ENCODE results near the gene EFCAB8.
"Not testable (repeated sequence)": the region's sequence is repeated elsewhere in the genome, so short reads cannot be mapped to it uniquely, and the experiment has no call there.

The EFCAB8 gene

DNA sequence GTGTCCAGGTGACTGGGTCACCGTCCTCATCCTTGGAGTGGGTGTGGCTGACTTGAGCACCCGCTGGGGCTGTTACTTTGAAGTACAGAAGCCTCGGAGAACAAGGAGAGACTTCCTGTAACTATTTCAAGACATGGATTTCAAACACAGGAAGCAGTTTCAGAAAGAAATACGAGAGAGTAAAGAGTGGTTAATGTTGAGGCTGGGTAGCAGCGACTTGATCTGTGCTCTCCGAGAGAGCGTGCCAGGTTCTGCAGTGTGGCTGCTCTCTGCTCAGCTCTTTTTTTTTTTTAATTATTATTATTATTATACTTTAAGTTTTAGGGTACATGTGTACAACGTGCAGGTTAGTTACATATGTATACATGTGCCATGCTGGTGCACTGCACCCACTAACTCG lies 17.5 kb upstream of the EFCAB8 start:
- no peak for DNase-seq (ENCODE audit: low spot score)

GRCh38 chr20:32841632-32842031 lies 17.1 kb upstream of the EFCAB8 start:
- DNase-seq (ENCODE audit: low spot score): no peak

GRCh38 chr20:32842688-32843524 lies 15.8 kb upstream of the EFCAB8 start:
- no peak for DNase-seq (ENCODE audit: low spot score)

- DNase-seq (ENCODE audit: low spot score): no peak
Observed at GRCh38 chr20:32845786-32846185, 12.9 kb upstream of the EFCAB8 start.

GRCh38 chr20:32846852-32847251 lies 11.9 kb upstream of the EFCAB8 start:
- no peak for DNase-seq (ENCODE audit: low spot score)

- DNase-seq (ENCODE audit: low spot score): no peak
Observed at GRCh38 chr20:32847964-32848363, 10.8 kb upstream of the EFCAB8 start.

GRCh38 chr20:32848846-32849245 lies 9.9 kb upstream of the EFCAB8 start:
- DNase-seq (ENCODE audit: low spot score): no peak

GRCh38 chr20:32849577-32849976 lies 9.1 kb upstream of the EFCAB8 start:
- DNase-seq (ENCODE audit: low spot score): no peak

GRCh38 chr20:32855387-32855786 lies 3.3 kb upstream of the EFCAB8 start:
- no peak for DNase-seq (ENCODE audit: low spot score)

DNA sequence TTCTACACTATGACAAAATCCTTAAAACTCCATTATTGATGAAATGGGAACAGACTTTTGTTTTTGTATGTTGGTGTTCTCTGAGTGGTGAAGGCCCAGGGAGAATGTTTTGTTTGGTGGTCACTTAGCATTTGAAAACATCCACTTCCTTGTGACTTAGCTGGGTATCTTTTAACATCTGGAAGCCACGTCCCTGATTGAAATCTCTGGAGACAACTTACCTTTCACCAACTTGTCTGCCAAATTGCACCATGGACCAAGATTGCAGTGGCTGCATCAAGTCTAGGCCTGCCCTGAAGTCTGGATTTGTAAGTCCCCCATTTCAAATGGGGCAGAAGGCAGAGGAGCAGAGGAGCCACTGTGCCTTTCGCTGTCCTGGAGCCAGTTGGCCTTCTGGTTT lies 534 bp upstream of the EFCAB8 start:
- DNase-seq (ENCODE audit: low spot score): no peak

- DNase-seq (ENCODE audit: low spot score): no peak
Observed at GRCh38 chr20:32861446-32861845, 2.7 kb downstream of the EFCAB8 start.

- no peak for DNase-seq (ENCODE audit: low spot score)
Observed at GRCh38 chr20:32869562-32869961, 10.8 kb downstream of the EFCAB8 start.

GRCh38 chr20:32870526-32870925 lies 11.8 kb downstream of the EFCAB8 start:
- DNase-seq (ENCODE audit: low spot score): not testable (repeated sequence)

DNA sequence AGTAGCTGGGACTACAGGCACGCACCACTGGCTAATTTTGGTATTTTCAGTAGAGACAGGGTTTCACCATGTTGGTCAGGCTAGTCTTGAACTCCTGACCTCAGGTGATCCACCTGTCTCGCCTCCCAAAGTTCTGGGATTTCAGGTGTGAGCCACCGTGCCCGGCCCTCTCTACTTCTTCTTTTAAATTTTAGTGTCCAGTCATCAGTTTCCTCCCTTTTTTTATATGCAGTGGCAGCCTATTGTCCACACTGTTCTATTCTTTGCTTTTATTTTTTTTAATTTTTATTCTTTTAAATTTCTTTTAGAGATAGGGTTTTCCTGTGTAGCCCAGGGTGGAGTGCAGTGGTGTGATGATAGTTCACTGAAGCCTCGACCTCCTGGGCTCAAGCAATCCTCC lies 12.3 kb downstream of the EFCAB8 start:
- DNase-seq (ENCODE audit: low spot score): no peak

- DNase-seq (ENCODE audit: low spot score): no peak
Observed at GRCh38 chr20:32871627-32872160, 13.0 kb downstream of the EFCAB8 start.

DNA sequence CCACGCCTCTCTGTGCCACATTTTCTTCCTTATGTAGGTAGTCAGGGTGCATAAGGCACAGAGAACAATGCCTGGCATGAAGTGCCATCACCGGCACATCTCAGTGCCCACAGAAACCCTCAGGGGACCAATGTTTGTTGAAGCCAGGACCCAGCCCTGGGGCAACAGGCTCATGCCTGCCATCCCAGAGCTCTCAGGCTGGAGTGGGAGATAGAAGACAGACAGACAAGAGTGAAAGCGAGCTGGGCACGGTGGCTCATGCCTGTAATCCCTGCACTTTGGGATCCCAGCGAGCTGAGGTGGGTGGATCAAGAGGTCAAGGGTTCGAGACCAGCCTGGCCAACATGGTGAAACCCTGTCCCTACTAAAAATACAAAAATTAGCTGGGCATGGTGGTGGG lies 13.5 kb downstream of the EFCAB8 start:
- DNase-seq (ENCODE audit: low spot score): no peak

- no peak for DNase-seq (ENCODE audit: low spot score)
Observed at GRCh38 chr20:32875673-32876072, 16.9 kb downstream of the EFCAB8 start.

- DNase-seq (ENCODE audit: low spot score): no peak
Observed at GRCh38 chr20:32877507-32877906, 18.8 kb downstream of the EFCAB8 start.

DNA sequence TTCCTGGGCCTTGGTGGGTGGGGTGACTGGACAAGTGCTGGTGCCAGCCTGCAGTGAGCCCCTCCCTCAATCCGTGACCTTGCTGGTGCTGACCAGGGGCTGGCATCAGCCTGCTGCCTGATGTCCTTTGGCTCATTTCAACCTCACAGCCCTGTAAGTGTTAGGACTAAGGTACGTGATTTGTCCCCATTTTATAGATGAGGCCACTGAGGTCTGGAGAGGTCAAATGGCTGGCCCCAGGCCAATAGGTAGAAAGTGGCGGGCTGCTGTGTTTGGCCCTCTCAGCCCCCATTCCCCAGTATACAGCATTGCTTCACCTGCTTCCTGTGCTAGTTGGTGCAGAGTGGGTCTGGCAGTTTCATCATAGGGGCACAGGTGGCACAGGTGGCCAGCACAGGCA lies 20.1 kb downstream of the EFCAB8 start:
- DNase-seq (ENCODE audit: low spot score): no peak

GRCh38 chr20:32879538-32879937 lies 20.8 kb downstream of the EFCAB8 start:
- DNase-seq (ENCODE audit: low spot score): no peak

DNA sequence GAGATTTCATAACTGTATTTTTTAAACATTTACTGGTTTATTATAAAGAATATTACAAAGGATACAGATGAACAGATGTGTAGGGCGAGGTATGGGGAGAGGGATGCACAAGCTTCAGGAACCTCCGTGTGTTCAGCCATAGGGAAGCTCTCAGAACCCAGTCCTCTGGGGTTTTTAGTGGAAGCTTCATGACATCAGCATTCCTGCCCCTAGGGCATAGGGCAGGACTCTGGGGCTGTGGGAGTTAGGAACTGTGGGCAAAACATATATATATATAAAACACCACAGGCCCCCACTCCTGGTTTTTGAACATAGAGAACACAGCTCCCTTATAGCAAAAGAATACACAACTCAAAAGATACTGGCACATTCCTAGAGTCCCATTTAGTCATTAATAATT lies 21.9 kb downstream of the EFCAB8 start:
- no peak for DNase-seq (ENCODE audit: low spot score)

- DNase-seq (ENCODE audit: low spot score): no peak
Observed at GRCh38 chr20:32883081-32883480, 24.4 kb downstream of the EFCAB8 start.

DNA sequence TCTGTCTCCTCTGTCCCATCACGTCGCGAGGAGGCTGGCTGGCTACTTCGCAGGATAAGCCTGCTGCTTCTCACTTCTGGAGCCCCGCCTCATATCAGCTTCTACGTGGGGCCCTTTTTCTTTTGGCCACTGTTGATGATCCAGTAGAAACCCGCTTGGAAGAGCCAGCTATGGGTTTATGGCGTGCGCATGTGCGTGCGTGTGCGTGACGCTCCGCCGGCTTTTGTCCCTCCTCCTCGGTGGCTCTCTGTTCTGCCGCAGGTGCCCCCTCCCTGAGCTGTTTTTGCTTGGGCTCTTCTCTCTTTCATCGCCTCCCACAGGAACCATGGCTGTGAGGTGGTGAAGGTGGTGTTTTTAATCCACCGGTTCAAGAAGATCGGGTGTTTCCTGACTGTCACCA lies 26.5 kb downstream of the EFCAB8 start:
- no peak for DNase-seq (ENCODE audit: low spot score)

GRCh38 chr20:32885952-32886351 lies 27.2 kb downstream of the EFCAB8 start:
- DNase-seq (ENCODE audit: low spot score): no peak

All from HuH-7.5 (cell line).